ENCODE data around the gene TES. TPM values are rescaled to one million over a fixed set of nuclear protein-coding genes. Genes with fewer than 3 reads are reported as not detected.

The TES gene
- total RNA-seq, 1 donor from 2014 or later, result 63.4 TPM

DNA sequence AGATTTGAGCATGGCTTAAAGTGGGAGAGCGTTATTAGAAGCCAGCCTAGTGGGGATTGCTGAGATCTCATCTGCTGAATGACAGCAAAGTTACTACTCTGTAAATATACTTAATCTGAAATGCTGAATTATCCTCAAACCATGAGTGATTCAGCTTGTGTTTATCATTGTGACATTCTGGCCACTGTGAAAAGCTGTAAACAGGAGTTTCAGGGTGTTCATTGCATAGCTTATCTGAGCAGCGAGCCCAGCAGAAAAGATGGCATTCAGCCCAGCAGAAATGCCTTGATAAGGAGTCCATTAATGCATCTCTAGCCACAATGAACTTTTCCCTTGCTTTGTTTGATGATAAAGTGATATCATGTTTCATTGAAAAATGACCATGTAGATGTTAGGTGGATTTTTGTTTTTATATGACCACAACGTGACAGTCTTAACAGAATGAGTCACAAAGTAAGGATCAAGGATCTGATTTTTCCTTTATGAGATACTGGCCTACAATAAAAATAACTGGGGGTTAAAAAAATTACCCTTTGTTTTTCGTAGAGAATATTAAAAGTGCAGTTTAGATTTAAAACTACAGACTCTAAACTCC lies 7.8 kb downstream of the TES start:
- Mint-ChIP-seq H3K4me3 (ENCODE audit: unreplicated experiment) (no peak overlapping the region), H3K27ac (ENCODE audit: unreplicated experiment) (no peak overlapping the region), H3K9me3 (ENCODE audit: unreplicated experiment) (no peaks in the 10 kb centered on the region), H3K4me1 (ENCODE audit: unreplicated experiment) (peaks cover 19% of the 10 kb centered on the region), H3K36me3 (ENCODE audit: low read depth, unreplicated experiment) (peaks cover 3% of the 10 kb centered on the region), H3K27me3 (ENCODE audit: unreplicated experiment) (no peaks in the 10 kb centered on the region)
- no peak for DNase-seq (ENCODE audit: low spot score)
- TF ChIP-seq CTCF (IDR thresholded peaks at IDR 0.05; ENCODE audit: unreplicated experiment), result no peak

DNA sequence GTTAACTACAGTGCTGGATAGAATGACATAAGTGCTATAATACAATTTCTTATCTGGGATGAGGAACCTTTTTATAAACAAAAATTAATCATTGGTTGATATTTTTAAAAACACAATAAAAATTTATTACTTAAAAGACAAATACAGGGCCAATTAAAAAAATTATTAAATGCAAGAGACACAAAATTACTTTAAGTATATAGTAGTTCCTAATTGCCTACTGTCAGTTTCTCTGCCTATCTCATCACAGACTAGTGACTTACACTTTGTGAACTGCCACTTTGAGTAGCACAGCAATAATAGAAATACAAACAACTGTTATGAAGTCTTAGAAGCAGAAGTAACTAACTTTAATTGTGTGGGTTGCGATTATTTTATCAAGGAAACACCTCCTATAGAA lies 8.4 kb downstream of the TES start:
- DNase-seq (ENCODE audit: low spot score), result no peak
- H3K9me3 Mint-ChIP-seq (ENCODE audit: unreplicated experiment), result no peaks in the 10 kb centered on the region
- no peak overlapping the region for H3K27ac Mint-ChIP-seq (ENCODE audit: unreplicated experiment)
- peaks cover 15% of the 10 kb centered on the region for H3K4me1 Mint-ChIP-seq (ENCODE audit: unreplicated experiment)
- no peak overlapping the region for H3K4me3 Mint-ChIP-seq (ENCODE audit: unreplicated experiment)
- TF ChIP-seq CTCF (IDR thresholded peaks at IDR 0.05; ENCODE audit: unreplicated experiment), result no peak
- H3K36me3 Mint-ChIP-seq (ENCODE audit: low read depth, unreplicated experiment), result peaks cover 3% of the 10 kb centered on the region
- H3K27me3 Mint-ChIP-seq (ENCODE audit: unreplicated experiment), result no peaks in the 10 kb centered on the region

- Mint-ChIP-seq H3K27ac (ENCODE audit: unreplicated experiment) (no peak overlapping the region), H3K4me1 (ENCODE audit: unreplicated experiment) (peaks cover 13% of the 10 kb centered on the region), H3K9me3 (ENCODE audit: unreplicated experiment) (no peaks in the 10 kb centered on the region), H3K36me3 (ENCODE audit: low read depth, unreplicated experiment) (peaks cover 3% of the 10 kb centered on the region), H3K27me3 (ENCODE audit: unreplicated experiment) (no peaks in the 10 kb centered on the region), H3K4me3 (ENCODE audit: unreplicated experiment) (no peak overlapping the region)
- no peak for DNase-seq (ENCODE audit: low spot score)
- TF ChIP-seq CTCF (IDR thresholded peaks at IDR 0.05; ENCODE audit: unreplicated experiment), result no peak
These were observed 8.9 kb downstream of the TES start for GRCh38 chr7:116219288-116219687.

DNA sequence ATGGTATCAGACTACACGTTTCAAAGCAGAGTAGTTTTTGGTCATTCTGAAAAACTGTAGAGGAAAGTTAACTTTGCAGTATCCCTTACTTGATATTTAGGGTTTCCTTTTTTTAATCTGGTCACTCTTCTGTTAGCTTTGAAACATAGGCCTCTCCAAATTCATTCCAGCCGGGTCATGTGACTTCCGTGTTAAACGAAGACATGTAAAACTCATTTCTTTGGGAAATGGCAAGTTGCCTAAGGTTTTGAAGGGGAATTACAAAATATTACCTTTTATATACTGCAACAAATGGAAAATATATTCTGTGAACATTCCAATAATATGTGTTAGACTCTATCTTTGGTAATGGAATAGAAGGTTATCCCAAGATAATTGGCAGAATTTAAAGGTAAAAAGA lies 9.5 kb downstream of the TES start:
- H3K36me3 Mint-ChIP-seq (ENCODE audit: low read depth, unreplicated experiment), result peaks cover 1% of the 10 kb centered on the region

More for the DNA sequence above, 9.5 kb downstream of the TES start:
- Mint-ChIP-seq H3K4me3 (ENCODE audit: unreplicated experiment) (no peak overlapping the region), H3K27ac (ENCODE audit: unreplicated experiment) (no peak overlapping the region), H3K27me3 (ENCODE audit: unreplicated experiment) (no peaks in the 10 kb centered on the region), H3K4me1 (ENCODE audit: unreplicated experiment) (peaks cover 13% of the 10 kb centered on the region), H3K9me3 (ENCODE audit: unreplicated experiment) (no peaks in the 10 kb centered on the region)
- DNase-seq (ENCODE audit: low spot score), result no peak
- no peak for TF ChIP-seq CTCF (IDR thresholded peaks at IDR 0.05; ENCODE audit: unreplicated experiment)

Measured in endothelial cell (in vitro differentiated cells).